Measurements from ENCODE around the gene MGA. TPM values are rescaled to one million over a fixed set of nuclear protein-coding genes. Genes with fewer than 3 reads are reported as not detected.

Gene MGA
- total and polyA plus RNA-seq, 2 donors (not counting 3 experiments of a cell fraction or from before 2014, with no cell fraction given) = 4.1 to 36.5 TPM

DNA sequence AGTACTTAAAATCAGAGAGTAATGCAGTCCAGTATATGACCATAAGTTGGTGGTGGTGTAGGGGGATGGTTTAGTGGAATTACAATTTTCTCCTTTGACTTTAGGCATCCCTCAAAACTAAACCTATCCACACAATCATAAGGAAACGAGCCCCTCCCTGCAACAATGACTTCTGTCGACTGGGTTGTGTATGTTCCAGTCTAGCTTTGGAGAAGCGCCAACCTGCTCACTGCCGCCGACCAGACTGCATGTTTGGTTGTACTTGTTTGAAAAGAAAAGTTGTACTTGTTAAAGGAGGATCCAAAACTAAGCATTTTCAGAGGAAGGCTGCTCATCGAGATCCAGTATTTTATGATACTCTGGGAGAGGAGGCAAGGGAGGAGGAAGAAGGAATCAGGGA lies 52.8 kb downstream of the MGA start:
- Histone ChIP-seq H3K79me2 (ENCODE audit: control insufficient read depth, insufficient read depth, low read length) (no peaks in the 10 kb centered on the region), H3K9me1 (replicated peaks; ENCODE audit: control insufficient read depth, extremely low read depth, insufficient read depth, low read length) (peaks cover 3% of the 10 kb centered on the region), H3K4me1 (ENCODE audit: control insufficient read depth, extremely low read depth, insufficient read depth, low read length) (no peaks in the 10 kb centered on the region), H3K9me3 (replicated peaks; ENCODE audit: control insufficient read depth, insufficient read depth, low read length) (no peaks in the 10 kb centered on the region), H4K20me1 (replicated peaks; ENCODE audit: control insufficient read depth, extremely low read depth, insufficient read depth, low read length) (no peaks in the 10 kb centered on the region), H3K4me2 (ENCODE audit: insufficient read depth, low read length) (no peak overlapping the region), H3K9ac (replicated peaks; ENCODE audit: extremely low read depth, insufficient read depth, low read length) (no peak overlapping the region), H3K36me3 (ENCODE audit: control insufficient read depth in 2 of 2, extremely low read depth in 1 of 2, insufficient read depth in 2 of 2, low read length in 2 of 2) (peaks cover 5 to 7% of the 10 kb centered on the region in 2 experiments), H3K4me3 (replicated peaks in 1 of 3; ENCODE audit: insufficient read depth in 1 of 3, low read depth in 1 of 3, low read length in 3 of 3) (no peak overlapping the region), H2AFZ (ENCODE audit: low read depth, low read length) (peak overlapping the region; percentile 38), H3K27ac (ENCODE audit: insufficient read depth, low read depth, low read length) (no peak overlapping the region), H3K27me3 (ENCODE audit: control insufficient read depth in 2 of 2, insufficient read depth in 2 of 2, low read length in 2 of 2) (no peaks in the 10 kb centered on the region)
- ChIA-PET CTCF (no interaction called here), POLR2A (no interaction called here)
- DNase-seq (ENCODE audit: low read depth, low spot score) (peak; percentile 65), FAIRE-seq (peak; percentile 56)
- intact Hi-C loops (cut with micrococcal nuclease) (loop anchor here (10.0 kb wide), 1 partner anchor 248 kb away; no protein-coding TSS in a partner anchor), dilution Hi-C loops (cut with MboI; ENCODE audit: extremely low pct_ligation_motif_present, low sequenced_read_pairs) (no loop called here)
- no TSS peak for BruUV-seq (replicated peaks)
- TF ChIP-seq, protein P1, sequence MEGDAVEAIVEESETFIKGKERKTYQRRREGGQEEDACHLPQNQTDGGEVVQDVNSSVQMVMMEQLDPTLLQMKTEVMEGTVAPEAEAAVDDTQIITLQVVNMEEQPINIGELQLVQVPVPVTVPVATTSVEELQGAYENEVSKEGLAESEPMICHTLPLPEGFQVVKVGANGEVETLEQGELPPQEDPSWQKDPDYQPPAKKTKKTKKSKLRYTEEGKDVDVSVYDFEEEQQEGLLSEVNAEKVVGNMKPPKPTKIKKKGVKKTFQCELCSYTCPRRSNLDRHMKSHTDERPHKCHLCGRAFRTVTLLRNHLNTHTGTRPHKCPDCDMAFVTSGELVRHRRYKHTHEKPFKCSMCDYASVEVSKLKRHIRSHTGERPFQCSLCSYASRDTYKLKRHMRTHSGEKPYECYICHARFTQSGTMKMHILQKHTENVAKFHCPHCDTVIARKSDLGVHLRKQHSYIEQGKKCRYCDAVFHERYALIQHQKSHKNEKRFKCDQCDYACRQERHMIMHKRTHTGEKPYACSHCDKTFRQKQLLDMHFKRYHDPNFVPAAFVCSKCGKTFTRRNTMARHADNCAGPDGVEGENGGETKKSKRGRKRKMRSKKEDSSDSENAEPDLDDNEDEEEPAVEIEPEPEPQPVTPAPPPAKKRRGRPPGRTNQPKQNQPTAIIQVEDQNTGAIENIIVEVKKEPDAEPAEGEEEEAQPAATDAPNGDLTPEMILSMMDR (IDR thresholded peaks at IDR 0.05; ENCODE audit: extremely low read depth in 1 of 2, insufficient read depth in 1 of 2, low read depth in 1 of 2, low read length in 2 of 2) = no peak
- no peak for TF ChIP-seq POLR2AphosphoS5 (IDR thresholded peaks at IDR 0.05; ENCODE audit: insufficient read depth, low read depth, low read length)
- no peak for TF ChIP-seq MYC (IDR thresholded peaks at IDR 0.05; ENCODE audit: low read depth, low read length)

DNA sequence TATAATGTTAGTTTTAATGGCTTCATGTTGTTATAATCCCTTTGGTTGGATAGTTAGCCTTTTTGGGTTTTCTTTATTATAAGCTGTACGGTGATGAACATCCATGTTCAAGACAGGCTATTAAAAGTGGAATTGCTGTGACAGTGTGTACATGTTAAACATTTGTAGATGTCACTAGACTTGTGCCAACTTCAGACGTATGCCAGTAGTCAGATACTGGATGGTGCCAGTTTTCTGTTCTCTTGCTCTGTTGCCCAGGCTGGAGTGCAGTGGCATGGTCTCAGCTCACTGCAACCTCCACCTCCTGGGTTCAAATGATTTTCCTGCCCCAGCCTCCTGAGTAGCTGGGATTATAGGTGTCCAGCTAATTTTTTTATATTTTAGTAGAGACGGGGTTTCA lies 54.1 kb downstream of the MGA start:
- Histone ChIP-seq H3K36me3 (ENCODE audit: control insufficient read depth in 2 of 2, extremely low read depth in 1 of 2, insufficient read depth in 2 of 2, low read length in 2 of 2) (peaks cover 5% of the 10 kb centered on the region in 2 experiments), H3K27me3 (ENCODE audit: control insufficient read depth in 2 of 2, insufficient read depth in 2 of 2, low read length in 2 of 2) (no peaks in the 10 kb centered on the region), H3K9ac (replicated peaks; ENCODE audit: extremely low read depth, insufficient read depth, low read length) (no peak overlapping the region), H3K4me3 (replicated peaks in 1 of 3; ENCODE audit: insufficient read depth in 1 of 3, low read depth in 1 of 3, low read length in 3 of 3) (no peak overlapping the region), H3K4me2 (ENCODE audit: insufficient read depth, low read length) (no peak overlapping the region), H2AFZ (ENCODE audit: low read depth, low read length) (no peak overlapping the region), H3K79me2 (ENCODE audit: control insufficient read depth, insufficient read depth, low read length) (no peaks in the 10 kb centered on the region), H4K20me1 (replicated peaks; ENCODE audit: control insufficient read depth, extremely low read depth, insufficient read depth, low read length) (no peaks in the 10 kb centered on the region), H3K27ac (ENCODE audit: insufficient read depth, low read depth, low read length) (no peak overlapping the region), H3K9me3 (replicated peaks; ENCODE audit: control insufficient read depth, insufficient read depth, low read length) (no peaks in the 10 kb centered on the region), H3K4me1 (ENCODE audit: control insufficient read depth, extremely low read depth, insufficient read depth, low read length) (no peaks in the 10 kb centered on the region), H3K9me1 (replicated peaks; ENCODE audit: control insufficient read depth, extremely low read depth, insufficient read depth, low read length) (peaks cover 3% of the 10 kb centered on the region)
- CTCF ChIA-PET = no interaction called here
- TF ChIP-seq FOS (IDR thresholded peaks at IDR 0.05; ENCODE audit: borderline replicate concordance, insufficient read depth, low read length) (no peak), POLR2AphosphoS5 (IDR thresholded peaks at IDR 0.05; ENCODE audit: insufficient read depth, low read depth, low read length) (no peak), POLR2A (IDR thresholded peaks at IDR 0.05; ENCODE audit: low read depth, low read length) (no peak), MYC (IDR thresholded peaks at IDR 0.05; ENCODE audit: low read depth, low read length) (no peak), JUN (IDR thresholded peaks at IDR 0.05; ENCODE audit: borderline replicate concordance, insufficient read depth, insufficient read length, low read depth) (no peak), GATA2 (IDR thresholded peaks at IDR 0.05; ENCODE audit: insufficient read depth, insufficient read length, low read depth, low read length) (no peak), EZH2 (IDR thresholded peaks at IDR 0.05; ENCODE audit: borderline replicate concordance, low read depth, low read length, severe bottlenecking) (no peak)
- TF ChIP-seq, protein P2, sequence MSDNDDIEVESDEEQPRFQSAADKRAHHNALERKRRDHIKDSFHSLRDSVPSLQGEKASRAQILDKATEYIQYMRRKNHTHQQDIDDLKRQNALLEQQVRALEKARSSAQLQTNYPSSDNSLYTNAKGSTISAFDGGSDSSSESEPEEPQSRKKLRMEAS (IDR thresholded peaks at IDR 0.05; ENCODE audit: insufficient read depth, insufficient read length) = no peak
- TF ChIP-seq, protein P1 (IDR thresholded peaks at IDR 0.05; ENCODE audit: extremely low read depth in 1 of 2, insufficient read depth in 1 of 2, low read depth in 1 of 2, low read length in 2 of 2) = no peak
- DNase-seq (ENCODE audit: low read depth, low spot score) = no peak
- dilution Hi-C loops (cut with MboI; ENCODE audit: extremely low pct_ligation_motif_present, low sequenced_read_pairs) (no loop called here), intact Hi-C loops (cut with micrococcal nuclease) (loop anchor here (10.0 kb wide), 1 partner anchor 249 kb away; no protein-coding TSS in a partner anchor)
- BruUV-seq (replicated peaks) = no TSS peak
- no peak for FAIRE-seq
- POLR2A ChIA-PET = no interaction called here

Data from endothelial cell of umbilical vein (primary cell).